ENCODE results near the gene KCNAB1. TPM values are rescaled to one million over a fixed set of nuclear protein-coding genes. Genes with fewer than 3 reads are reported as not detected.

The KCNAB1 gene
- total RNA-seq, 1 donor from 2014 or later, result 3.2 TPM

- TF ChIP-seq, protein P1, sequence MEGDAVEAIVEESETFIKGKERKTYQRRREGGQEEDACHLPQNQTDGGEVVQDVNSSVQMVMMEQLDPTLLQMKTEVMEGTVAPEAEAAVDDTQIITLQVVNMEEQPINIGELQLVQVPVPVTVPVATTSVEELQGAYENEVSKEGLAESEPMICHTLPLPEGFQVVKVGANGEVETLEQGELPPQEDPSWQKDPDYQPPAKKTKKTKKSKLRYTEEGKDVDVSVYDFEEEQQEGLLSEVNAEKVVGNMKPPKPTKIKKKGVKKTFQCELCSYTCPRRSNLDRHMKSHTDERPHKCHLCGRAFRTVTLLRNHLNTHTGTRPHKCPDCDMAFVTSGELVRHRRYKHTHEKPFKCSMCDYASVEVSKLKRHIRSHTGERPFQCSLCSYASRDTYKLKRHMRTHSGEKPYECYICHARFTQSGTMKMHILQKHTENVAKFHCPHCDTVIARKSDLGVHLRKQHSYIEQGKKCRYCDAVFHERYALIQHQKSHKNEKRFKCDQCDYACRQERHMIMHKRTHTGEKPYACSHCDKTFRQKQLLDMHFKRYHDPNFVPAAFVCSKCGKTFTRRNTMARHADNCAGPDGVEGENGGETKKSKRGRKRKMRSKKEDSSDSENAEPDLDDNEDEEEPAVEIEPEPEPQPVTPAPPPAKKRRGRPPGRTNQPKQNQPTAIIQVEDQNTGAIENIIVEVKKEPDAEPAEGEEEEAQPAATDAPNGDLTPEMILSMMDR (IDR thresholded peaks at IDR 0.05), result no peak
- no peak overlapping the region for H3K4me3 ChIP-seq
- no peaks in the 10 kb centered on the region for H3K4me1 ChIP-seq
- H3K9me3 ChIP-seq, result no peaks in the 10 kb centered on the region
- no peak overlapping the region for H3K27ac ChIP-seq
- DNase-seq (no peak), ATAC-seq (no peak)
- H3K36me3 ChIP-seq, result no peaks in the 10 kb centered on the region
- intact Hi-C loops (cut with DNase I), result no loop called here
- H3K27me3 ChIP-seq, result no peaks in the 10 kb centered on the region
Observed at GRCh38 chr3:156465194-156465593, 344.8 kb downstream of the KCNAB1 start.

DNA sequence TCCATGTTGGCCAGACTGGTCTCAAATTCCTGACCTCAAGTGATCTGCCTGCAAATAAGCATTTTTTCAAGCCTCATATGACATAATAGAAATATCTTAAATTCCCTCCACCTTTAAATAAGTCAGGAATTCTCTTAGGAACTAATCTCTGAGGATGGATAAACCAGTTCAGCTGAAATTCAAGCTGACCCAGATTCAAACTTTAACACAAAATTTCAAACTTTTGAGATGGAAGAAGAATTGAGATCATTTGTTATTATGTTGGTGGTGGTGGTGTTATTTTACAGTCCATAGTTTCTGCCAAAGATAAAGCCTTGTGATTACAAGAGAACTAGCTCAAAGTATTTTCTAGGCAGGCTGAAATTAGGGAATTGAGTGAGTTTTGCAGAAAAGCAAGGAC is 349.1 kb downstream of the KCNAB1 start:
- no peaks in the 10 kb centered on the region for H3K4me1 ChIP-seq
- intact Hi-C loops (cut with DNase I), result no loop called here
- no peak for ATAC-seq

DNA sequence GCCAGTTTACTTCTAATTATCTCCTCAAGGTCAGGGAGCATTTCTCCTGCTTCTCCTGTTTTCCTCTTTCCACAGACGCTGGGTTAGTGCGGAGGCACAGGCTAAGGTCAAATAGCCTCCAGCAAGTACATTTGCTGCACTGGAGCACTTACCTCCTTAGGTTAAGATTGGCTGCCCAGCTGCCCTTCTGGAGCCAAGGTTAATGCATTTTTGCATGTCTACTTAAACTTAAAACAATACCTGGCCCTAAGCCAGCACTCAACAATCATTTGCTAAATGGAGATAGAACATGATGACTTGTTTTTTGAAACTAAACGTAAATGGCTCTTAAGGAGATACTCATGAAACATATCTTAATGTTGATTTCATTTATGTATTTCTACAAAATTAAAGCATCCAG is 351.1 kb downstream of the KCNAB1 start:
- intact Hi-C loops (cut with DNase I), result no loop called here
- no peak for DNase-seq

More for the DNA sequence above, 349.1 kb downstream of the KCNAB1 start:
- Histone ChIP-seq H3K27me3 (no peaks in the 10 kb centered on the region), H3K9me3 (no peaks in the 10 kb centered on the region), H3K4me3 (no peak overlapping the region), H3K36me3 (no peaks in the 10 kb centered on the region), H3K27ac (no peak overlapping the region)
- TF ChIP-seq, protein P1 (IDR thresholded peaks at IDR 0.05), result no peak
- no peak for DNase-seq

DNA sequence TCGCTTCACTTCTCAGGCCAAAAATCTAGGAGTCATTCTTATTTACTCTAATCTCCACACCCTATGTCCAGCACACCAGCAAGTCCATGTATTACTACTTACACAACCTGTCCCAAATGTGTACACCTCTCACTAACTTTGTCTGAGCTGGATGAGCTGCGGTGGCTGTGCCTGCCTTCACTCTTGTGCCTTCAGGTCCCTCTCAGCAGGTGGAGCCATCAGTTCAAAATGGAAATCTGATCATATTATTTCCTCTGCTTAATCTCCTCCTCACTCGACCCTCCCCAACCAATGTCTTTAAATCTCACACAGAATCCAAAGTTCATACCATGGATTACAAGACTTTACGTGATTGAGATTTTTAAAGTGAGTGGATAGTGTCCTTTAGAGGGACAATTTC is 351.8 kb downstream of the KCNAB1 start:
- Histone ChIP-seq H3K36me3 (no peaks in the 10 kb centered on the region), H3K9me3 (no peaks in the 10 kb centered on the region), H3K27ac (no peak overlapping the region), H3K27me3 (no peaks in the 10 kb centered on the region), H3K4me1 (no peaks in the 10 kb centered on the region), H3K4me3 (no peak overlapping the region)
- TF ChIP-seq, protein P1 (IDR thresholded peaks at IDR 0.05), result no peak
- intact Hi-C loops (cut with DNase I), result no loop called here
- DNase-seq (no peak), ATAC-seq (no peak)

More for the DNA sequence above, 351.1 kb downstream of the KCNAB1 start:
- Histone ChIP-seq H3K4me3 (no peak overlapping the region), H3K4me1 (no peaks in the 10 kb centered on the region), H3K27ac (no peak overlapping the region), H3K9me3 (no peaks in the 10 kb centered on the region), H3K36me3 (no peaks in the 10 kb centered on the region), H3K27me3 (no peaks in the 10 kb centered on the region)
- TF ChIP-seq, protein P1 (IDR thresholded peaks at IDR 0.05), result no peak
- no peak for ATAC-seq

GRCh38 chr3:156472684-156473083 is 352.3 kb downstream of the KCNAB1 start:
- H3K27ac ChIP-seq, result no peak overlapping the region
- no peak for ATAC-seq
- intact Hi-C loops (cut with DNase I), result no loop called here
- no peaks in the 10 kb centered on the region for H3K27me3 ChIP-seq
- no peak for DNase-seq
- no peaks in the 10 kb centered on the region for H3K36me3 ChIP-seq
- TF ChIP-seq, protein P1 (IDR thresholded peaks at IDR 0.05), result no peak
- no peaks in the 10 kb centered on the region for H3K4me1 ChIP-seq
- no peaks in the 10 kb centered on the region for H3K9me3 ChIP-seq
- H3K4me3 ChIP-seq, result no peak overlapping the region

GRCh38 chr3:156473341-156473740 is 353.0 kb downstream of the KCNAB1 start:
- Histone ChIP-seq H3K4me3 (no peak overlapping the region), H3K9me3 (no peaks in the 10 kb centered on the region), H3K4me1 (no peaks in the 10 kb centered on the region), H3K27me3 (no peaks in the 10 kb centered on the region), H3K36me3 (no peaks in the 10 kb centered on the region), H3K27ac (no peak overlapping the region)
- no peak for ATAC-seq
- intact Hi-C loops (cut with DNase I), result no loop called here
- TF ChIP-seq, protein P1 (IDR thresholded peaks at IDR 0.05), result no peak
- no peak for DNase-seq
